ENCODE results near the gene KIF25. TPM values are rescaled to one million over a fixed set of nuclear protein-coding genes. Genes with fewer than 3 reads are reported as not detected.

The KIF25 gene
- total and polyA plus RNA-seq, 7 donors = 0.10 to 0.43 (median 0.20) TPM; not detected in 2

DNA sequence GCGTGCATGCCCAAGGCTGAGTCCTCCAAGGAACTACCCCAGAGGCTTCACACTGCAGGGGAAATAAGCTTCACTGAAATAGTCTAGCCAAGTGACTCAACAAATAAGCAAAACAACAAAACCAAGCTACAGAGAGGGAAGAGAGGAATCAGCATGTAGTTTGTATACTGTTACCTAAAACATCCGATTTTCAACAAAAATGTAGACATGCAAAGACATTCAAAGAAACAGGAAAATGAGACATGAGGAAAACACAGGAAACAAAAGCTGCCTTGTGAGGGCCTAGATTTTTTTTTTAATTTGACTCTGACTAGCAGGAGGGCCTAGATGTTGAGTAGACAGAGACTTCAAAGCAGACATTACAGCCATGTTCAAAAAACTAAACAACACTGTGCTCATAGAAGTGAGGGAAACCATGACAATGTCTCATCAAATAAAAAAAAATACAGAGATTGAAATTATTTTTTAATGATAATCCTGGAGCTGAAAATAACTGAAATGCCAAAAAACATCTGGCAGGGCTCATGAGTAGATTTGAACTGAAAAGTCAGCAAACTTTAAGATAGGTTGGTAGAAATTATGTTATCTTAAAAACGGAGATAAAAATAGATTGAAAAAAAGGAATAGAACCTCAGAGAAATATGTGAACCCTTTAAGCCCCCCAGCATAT is 16.4 kb upstream of the KIF25 start:
- H3K4me1 ChIP-seq = no peaks in the 10 kb centered on the region
- peaks cover 0 to 2% (median 0%) of the 10 kb centered on the region in 3 donors for H3K27me3 ChIP-seq (ENCODE audit: insufficient read depth in 3 of 3, low read length in 2 of 3)
- 74 to 78% (median 76%) methylated on average over 3 of the region's 3 CpGs for WGBS, 3 donors
- H3K27ac ChIP-seq = no peak overlapping the region
- H3K9me3 ChIP-seq = no peaks in the 10 kb centered on the region
- H3K36me3 ChIP-seq (ENCODE audit: insufficient read depth in 1 of 2, low read depth in 1 of 2) = no peaks in the 10 kb centered on the region
- no peak for ATAC-seq
- no peak for TF ChIP-seq CTCF (IDR thresholded peaks at IDR 0.05)
- intact Hi-C loops (cut with DNase I) = no loop called here
- no peak overlapping the region for H3K4me3 ChIP-seq
- no peak for DNase-seq

GRCh38 chr6:167981916-167982462 is 15.5 kb upstream of the KIF25 start:
- WGBS, 3 donors = 74 to 82% (median 76%) methylated on average over 7 of the region's 7 CpGs
- intact Hi-C loops (cut with DNase I) = no loop called here
- no peak for DNase-seq
- Histone ChIP-seq H3K36me3 (ENCODE audit: insufficient read depth in 1 of 2, low read depth in 1 of 2) (no peaks in the 10 kb centered on the region), H3K9me3 (no peaks in the 10 kb centered on the region), H3K4me3 (no peak overlapping the region), H3K27ac (no peak overlapping the region), H3K4me1 (no peaks in the 10 kb centered on the region), H3K27me3 (ENCODE audit: insufficient read depth in 3 of 3, low read length in 2 of 3) (peaks cover 0 to 2% (median 0%) of the 10 kb centered on the region in 3 donors)
- no peak for ATAC-seq
- TF ChIP-seq CTCF (IDR thresholded peaks at IDR 0.05) = no peak

DNA sequence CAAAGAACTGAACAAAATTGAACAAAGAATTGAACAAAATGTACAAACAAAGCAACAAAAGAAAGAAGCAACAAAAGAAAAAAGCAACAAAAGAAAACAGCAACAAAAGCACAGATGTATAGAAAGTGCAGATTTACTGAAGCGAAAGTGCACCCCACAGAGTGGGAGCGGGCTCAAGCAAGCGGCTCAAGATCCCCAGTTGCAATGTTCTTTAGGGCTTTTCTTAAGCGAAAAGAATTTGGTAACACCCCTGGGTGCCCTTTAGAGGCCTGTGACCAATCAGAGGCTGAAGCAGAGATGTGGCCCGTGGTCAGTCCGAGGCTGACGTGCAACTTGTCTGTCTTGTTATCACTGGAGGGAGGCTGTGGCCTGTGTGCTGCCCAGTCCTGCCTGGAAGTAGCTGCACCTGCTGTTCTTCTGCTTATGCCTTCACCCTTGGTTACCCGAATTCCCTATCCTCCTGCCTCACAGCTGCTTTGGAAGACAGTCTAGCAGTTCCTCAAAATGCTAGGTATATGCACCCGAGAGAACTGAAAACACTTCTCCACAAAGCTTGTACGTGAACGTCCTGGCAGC is 13.2 kb upstream of the KIF25 start:
- 85 to 91% (median 89%) methylated on average over 11 of the region's 11 CpGs for WGBS, 3 donors

DNA sequence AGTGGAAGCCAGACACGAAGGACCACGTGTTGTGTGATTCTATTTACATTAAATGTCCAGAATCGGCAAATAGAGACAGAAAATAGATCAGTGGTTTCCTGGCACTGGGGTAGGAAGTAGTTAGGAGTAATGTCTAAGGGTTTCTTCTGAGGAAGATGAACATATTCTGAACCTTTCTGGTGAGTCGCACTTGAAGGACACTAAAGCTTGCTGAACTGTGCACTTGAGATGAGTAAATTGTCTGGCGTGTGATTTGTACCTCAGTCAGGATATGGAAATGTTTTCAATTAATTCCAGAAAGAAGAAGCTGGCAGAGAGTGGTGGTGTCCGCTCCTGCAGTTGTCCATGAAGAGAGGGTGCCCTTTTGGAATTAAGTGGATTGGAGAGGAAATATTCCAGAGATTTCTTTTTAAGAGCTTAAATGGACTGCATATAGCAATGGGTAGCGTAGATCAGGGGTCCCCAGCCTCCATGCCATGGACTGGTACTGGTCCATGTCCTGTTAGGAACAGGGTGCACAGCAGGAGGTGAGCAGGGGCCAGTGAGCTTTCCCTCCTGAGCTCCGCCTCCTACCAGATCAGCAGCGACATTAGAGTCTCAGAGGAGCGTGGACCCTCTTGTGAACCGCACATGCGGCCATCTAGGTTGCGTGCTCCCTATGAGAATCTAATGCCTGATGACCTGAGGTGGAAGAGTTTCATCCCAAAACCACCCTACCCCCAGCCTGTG is 12.4 kb upstream of the KIF25 start:
- Histone ChIP-seq H3K9me3 (no peaks in the 10 kb centered on the region), H3K36me3 (ENCODE audit: insufficient read depth in 1 of 2, low read depth in 1 of 2) (no peaks in the 10 kb centered on the region), H3K4me3 (no peak overlapping the region), H3K4me1 (no peaks in the 10 kb centered on the region), H3K27me3 (ENCODE audit: insufficient read depth in 3 of 3, low read length in 2 of 3) (peaks cover 0 to 2% (median 0%) of the 10 kb centered on the region in 3 donors), H3K27ac (no peak overlapping the region)
- ATAC-seq = no peak
- DNase-seq = no peak
- WGBS, 3 donors = 87 to 94% (median 87%) methylated on average over 13 of the region's 13 CpGs
- no peak for TF ChIP-seq CTCF (IDR thresholded peaks at IDR 0.05)
- intact Hi-C loops (cut with DNase I) = no loop called here

More for the DNA sequence above, 13.2 kb upstream of the KIF25 start:
- intact Hi-C loops (cut with DNase I) = no loop called here
- ATAC-seq (no peak), DNase-seq (no peak)
- H3K4me1 ChIP-seq = no peaks in the 10 kb centered on the region
- no peak overlapping the region for H3K4me3 ChIP-seq
- H3K27me3 ChIP-seq (ENCODE audit: insufficient read depth in 3 of 3, low read length in 2 of 3) = peaks cover 0 to 2% (median 0%) of the 10 kb centered on the region in 3 donors
- H3K9me3 ChIP-seq = no peaks in the 10 kb centered on the region
- H3K36me3 ChIP-seq (ENCODE audit: insufficient read depth in 1 of 2, low read depth in 1 of 2) = no peaks in the 10 kb centered on the region
- TF ChIP-seq CTCF (IDR thresholded peaks at IDR 0.05) = no peak
- H3K27ac ChIP-seq = no peak overlapping the region
